ENCODE measurements around the gene ILDR2.

DNA sequence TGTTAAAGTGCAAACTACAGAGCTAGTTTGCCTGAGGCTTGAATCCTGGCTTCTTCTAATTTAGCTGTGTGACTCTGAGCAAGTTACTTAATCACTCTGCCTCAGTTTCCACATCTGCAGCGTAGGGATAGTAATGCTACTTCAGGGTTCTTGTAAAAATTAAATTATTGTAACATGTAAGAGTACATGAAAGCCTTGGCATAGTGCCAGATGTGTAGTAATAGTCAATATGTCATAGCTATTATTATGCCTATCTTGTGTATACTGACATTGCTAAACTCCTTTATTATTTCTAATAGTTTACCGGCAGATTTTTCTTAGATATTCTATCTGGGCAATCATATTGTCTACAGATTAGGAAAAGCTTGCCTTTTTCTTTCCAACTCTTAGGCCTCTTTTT lies 92.4 kb downstream of the ILDR2 start:
- TF ChIP-seq, protein P1, sequence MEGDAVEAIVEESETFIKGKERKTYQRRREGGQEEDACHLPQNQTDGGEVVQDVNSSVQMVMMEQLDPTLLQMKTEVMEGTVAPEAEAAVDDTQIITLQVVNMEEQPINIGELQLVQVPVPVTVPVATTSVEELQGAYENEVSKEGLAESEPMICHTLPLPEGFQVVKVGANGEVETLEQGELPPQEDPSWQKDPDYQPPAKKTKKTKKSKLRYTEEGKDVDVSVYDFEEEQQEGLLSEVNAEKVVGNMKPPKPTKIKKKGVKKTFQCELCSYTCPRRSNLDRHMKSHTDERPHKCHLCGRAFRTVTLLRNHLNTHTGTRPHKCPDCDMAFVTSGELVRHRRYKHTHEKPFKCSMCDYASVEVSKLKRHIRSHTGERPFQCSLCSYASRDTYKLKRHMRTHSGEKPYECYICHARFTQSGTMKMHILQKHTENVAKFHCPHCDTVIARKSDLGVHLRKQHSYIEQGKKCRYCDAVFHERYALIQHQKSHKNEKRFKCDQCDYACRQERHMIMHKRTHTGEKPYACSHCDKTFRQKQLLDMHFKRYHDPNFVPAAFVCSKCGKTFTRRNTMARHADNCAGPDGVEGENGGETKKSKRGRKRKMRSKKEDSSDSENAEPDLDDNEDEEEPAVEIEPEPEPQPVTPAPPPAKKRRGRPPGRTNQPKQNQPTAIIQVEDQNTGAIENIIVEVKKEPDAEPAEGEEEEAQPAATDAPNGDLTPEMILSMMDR (tag by site-specific recombination; IDR thresholded peaks at IDR 0.05): no peak
- no peak for TF ChIP-seq SETDB1 (IDR thresholded peaks at IDR 0.05; ENCODE audit: insufficient read length, low read length)
- no peak for TF ChIP-seq ZEB2 (tag by site-specific recombination; IDR thresholded peaks at IDR 0.05)
- no peak for TF ChIP-seq ZNF239 (tag by site-specific recombination; IDR thresholded peaks at IDR 0.05)
- no peak for TF ChIP-seq KLF8 (tag by site-specific recombination; IDR thresholded peaks at IDR 0.05)
- TF ChIP-seq, protein P2, sequence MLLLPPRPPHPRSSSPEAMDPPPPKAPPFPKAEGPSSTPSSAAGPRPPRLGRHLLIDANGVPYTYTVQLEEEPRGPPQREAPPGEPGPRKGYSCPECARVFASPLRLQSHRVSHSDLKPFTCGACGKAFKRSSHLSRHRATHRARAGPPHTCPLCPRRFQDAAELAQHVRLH (tag by site-specific recombination; IDR thresholded peaks at IDR 0.05): no peak
- TF ChIP-seq ZBTB20 (tag by site-specific recombination; IDR thresholded peaks at IDR 0.05): no peak
- TF ChIP-seq, protein P3, sequence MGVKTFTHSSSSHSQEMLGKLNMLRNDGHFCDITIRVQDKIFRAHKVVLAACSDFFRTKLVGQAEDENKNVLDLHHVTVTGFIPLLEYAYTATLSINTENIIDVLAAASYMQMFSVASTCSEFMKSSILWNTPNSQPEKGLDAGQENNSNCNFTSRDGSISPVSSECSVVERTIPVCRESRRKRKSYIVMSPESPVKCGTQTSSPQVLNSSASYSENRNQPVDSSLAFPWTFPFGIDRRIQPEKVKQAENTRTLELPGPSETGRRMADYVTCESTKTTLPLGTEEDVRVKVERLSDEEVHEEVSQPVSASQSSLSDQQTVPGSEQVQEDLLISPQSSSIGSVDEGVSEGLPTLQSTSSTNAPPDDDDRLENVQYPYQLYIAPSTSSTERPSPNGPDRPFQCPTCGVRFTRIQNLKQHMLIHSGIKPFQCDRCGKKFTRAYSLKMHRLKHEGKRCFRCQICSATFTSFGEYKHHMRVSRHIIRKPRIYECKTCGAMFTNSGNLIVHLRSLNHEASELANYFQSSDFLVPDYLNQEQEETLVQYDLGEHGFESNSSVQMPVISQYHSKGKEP (tag by site-specific recombination; IDR thresholded peaks at IDR 0.05): no peak

Measured in HEK293 (cell line).